ENCODE results near the gene ZNF649.

DNA sequence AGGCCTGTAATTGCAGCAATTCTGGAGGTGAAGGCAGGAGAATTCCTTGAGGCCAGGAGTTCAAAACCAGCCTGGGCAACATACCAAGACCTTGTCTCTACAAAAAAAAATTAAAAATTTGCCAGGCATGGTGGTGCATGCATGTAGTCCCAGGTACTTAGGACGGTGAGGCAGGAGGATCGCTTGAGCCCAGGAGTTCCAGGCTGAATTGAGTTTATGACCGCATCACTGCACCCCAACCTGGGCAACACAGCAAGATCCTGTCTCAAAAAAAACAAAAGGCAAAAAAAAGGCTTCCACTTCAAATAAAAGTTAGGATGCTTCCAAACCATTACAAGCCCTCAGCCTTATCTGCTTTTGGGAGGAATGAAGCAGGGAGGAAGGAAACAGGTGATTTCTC lies 22.3 kb downstream of the ZNF649 start:
- TF ChIP-seq, protein P1, sequence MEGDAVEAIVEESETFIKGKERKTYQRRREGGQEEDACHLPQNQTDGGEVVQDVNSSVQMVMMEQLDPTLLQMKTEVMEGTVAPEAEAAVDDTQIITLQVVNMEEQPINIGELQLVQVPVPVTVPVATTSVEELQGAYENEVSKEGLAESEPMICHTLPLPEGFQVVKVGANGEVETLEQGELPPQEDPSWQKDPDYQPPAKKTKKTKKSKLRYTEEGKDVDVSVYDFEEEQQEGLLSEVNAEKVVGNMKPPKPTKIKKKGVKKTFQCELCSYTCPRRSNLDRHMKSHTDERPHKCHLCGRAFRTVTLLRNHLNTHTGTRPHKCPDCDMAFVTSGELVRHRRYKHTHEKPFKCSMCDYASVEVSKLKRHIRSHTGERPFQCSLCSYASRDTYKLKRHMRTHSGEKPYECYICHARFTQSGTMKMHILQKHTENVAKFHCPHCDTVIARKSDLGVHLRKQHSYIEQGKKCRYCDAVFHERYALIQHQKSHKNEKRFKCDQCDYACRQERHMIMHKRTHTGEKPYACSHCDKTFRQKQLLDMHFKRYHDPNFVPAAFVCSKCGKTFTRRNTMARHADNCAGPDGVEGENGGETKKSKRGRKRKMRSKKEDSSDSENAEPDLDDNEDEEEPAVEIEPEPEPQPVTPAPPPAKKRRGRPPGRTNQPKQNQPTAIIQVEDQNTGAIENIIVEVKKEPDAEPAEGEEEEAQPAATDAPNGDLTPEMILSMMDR (IDR thresholded peaks at IDR 0.05; ENCODE audit: insufficient read depth, low read length, poor library complexity, severe bottlenecking): no peak
- TF ChIP-seq EZH2phosphoT487 (conservative IDR thresholded peaks at IDR 0.05; ENCODE audit: low read length): no peak

Data from SU-DHL-6 (cell line).